GM18505 (cell line): ENCODE measurements around the gene SUPT3H.
"Not testable (repeated sequence)": the region's sequence is repeated elsewhere in the genome, so short reads cannot be mapped to it uniquely, and the experiment has no call there.

Experiments
- ATAC-seq: cut with Tn5 transposase; IDR thresholded peaks from one replicate; pipeline ENCODE4 v1.9.1; 2021; ENCODE audit not compliant: unreplicated experiment
- POLR2A ChIP-seq: IDR thresholded peaks from 4 replicates; pipeline ENCODE4 v1.6.1; 2011; ENCODE audit warnings: borderline replicate concordance; ENCODE audit not compliant: insufficient read depth, insufficient read length; ENCODE audit errors: extremely low read depth

SUPT3H gene

GRCh38 chr6:44926556-44926955, 451.2 kb downstream of the SUPT3H start:
- no peak for TF ChIP-seq POLR2A
- ATAC-seq, result no peak

- TF ChIP-seq POLR2A, result no peak
- no peak for ATAC-seq
These were observed 452.5 kb downstream of the SUPT3H start for GRCh38 chr6:44925100-44925739.

GRCh38 chr6:44923444-44923843, 454.3 kb downstream of the SUPT3H start:
- TF ChIP-seq POLR2A, result no peak
- no peak for ATAC-seq

GRCh38 chr6:44921798-44922197, 455.9 kb downstream of the SUPT3H start:
- ATAC-seq, result no peak
- TF ChIP-seq POLR2A, result no peak

GRCh38 chr6:44920952-44921491, 456.7 kb downstream of the SUPT3H start:
- no peak for ATAC-seq

DNA sequence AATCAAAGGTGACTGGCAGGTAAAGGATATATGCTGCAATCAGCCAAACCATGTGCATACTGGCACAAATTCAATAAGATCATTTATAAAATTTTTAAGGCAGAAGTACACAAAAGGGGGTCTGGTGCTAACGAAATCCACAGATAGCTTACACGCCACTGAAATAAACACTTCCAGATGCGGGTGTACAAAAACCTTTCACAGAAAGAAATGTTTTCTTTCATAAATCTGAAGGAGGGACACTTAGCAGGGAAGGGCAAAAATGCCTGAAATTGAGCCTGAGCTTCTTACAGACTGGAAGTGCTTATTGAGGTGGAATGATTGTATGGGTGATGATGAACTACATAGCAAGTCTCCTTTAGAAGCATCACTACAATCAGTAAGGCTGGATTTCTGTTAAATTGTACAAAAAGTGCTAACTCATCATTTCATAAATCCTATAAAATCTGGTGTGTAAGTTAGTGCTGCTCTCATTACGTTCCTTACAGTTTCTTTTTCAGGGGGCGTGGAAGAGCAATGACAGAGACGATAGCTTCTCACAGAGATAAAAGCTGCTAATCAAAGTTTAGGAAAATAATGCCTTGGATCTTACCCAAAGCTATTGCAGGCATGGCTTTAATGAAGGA, 458.9 kb downstream of the SUPT3H start:
- no peak for ATAC-seq
- no peak for TF ChIP-seq POLR2A

More at GRCh38 chr6:44920952-44921491, 456.7 kb downstream of the SUPT3H start:
- no peak for TF ChIP-seq POLR2A

DNA sequence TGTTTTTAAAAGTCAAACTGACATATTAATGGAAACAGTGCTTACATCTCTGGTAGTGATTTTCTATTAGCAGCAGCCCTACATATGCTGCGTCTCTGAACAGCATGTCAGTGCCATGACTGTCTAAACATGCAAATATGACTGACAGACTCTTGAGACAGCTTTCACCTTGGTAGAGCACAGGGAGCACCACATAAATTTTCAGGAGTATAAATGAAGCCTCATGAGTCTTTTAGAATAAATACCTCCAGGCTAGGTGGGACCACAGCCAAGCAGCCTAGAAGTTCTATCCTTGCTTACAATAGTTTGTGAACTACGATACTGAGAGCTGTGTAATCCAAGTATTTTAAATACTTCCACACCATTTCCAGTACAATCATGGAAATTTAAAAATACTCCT, 460.3 kb downstream of the SUPT3H start:
- TF ChIP-seq POLR2A, result no peak
- no peak for ATAC-seq

- TF ChIP-seq POLR2A, result no peak
- ATAC-seq, result no peak
These were observed 462.6 kb downstream of the SUPT3H start for GRCh38 chr6:44915111-44915510.

GRCh38 chr6:44914141-44914540, 463.6 kb downstream of the SUPT3H start:
- no peak for ATAC-seq
- TF ChIP-seq POLR2A, result no peak

- ATAC-seq, result no peak
- TF ChIP-seq POLR2A, result no peak
These were observed 471.0 kb downstream of the SUPT3H start for GRCh38 chr6:44906761-44907160.

GRCh38 chr6:44900358-44900757, 477.4 kb downstream of the SUPT3H start:
- ATAC-seq, result not testable (repeated sequence)

DNA sequence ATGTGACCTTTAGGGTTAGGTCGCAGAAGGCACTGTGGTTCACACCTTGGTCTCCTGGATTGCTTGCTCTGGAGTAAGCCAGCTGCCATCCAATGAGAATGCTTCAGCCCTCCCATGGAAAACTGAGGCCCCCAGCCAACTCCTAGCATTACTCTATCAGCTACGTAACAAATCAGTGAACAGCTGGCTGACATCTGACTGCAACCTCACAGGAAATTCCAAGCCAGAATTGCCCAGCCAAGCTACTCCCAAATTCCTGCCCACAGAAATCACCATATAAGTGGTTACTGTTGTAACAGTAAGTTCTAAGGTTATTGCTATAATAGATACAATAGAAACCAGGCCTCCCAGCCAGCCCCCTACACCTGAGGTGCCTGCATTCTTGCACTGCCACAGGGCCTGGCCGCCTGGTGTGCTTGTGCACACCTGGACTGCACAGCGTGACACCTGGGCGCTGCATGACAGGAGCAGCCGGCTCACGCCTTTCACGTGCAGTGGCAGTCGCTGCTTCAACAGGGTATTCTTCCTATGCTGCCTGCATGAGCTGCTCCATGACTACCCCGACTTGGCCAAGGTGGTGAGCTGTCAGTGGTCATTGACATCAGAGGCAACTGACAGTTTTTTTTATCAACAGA, 479.3 kb downstream of the SUPT3H start:
- ATAC-seq, result no peak
- TF ChIP-seq POLR2A, result no peak

DNA sequence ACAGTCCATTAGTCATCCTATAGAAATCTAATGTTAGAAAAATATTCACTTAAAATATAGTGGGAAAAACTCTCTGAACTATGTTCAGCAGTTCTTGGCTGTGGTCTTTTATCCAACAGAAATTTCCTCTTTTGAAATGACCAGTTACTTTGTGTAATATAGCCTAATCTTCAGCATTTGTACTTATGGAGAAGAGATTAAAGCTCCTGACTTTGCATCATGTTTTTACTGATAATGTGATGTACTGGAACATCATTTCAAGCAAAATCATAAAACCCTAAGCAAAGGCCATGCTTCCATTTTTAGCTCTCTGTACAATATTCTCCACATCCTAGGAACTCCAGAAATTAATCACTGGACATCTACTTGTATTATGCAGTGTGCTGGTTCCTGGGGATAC, 480.4 kb downstream of the SUPT3H start:
- no peak for ATAC-seq
- TF ChIP-seq POLR2A, result no peak

- no peak for TF ChIP-seq POLR2A
- no peak for ATAC-seq
These were observed 481.0 kb downstream of the SUPT3H start for GRCh38 chr6:44896701-44897100.
